ENCODE data around the gene PCBP3. TPM values are rescaled to one million over a fixed set of nuclear protein-coding genes. Genes with fewer than 3 reads are reported as not detected.

PCBP3 gene
- total and polyA plus RNA-seq, 2 of the 13 experiments (the other 11 are each of a cell fraction or from before 2014, with no cell fraction given), result not detected

DNA sequence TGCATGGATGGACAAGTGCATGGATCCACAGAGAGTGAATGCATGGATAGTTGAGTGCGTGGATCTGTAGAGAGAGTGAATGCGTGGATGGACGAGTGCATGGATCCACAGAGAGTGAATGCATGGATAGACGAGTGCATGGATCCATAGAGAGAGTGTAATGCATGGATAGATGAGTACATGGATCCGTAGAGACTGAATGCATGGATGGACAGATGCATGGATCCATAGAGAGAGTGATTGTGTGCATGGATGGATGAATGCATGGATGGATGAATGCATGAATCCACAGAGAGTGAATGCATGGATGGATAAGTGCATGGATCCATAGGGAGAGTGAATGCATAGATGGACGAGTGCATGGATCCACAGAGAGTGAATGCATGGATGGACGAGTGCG lies 153.8 kb downstream of the PCBP3 start:
- CTCF ChIA-PET (ENCODE audit: low intra/inter-chr PET ratio, low total read pairs), result no interaction called here
- no peaks in the 10 kb centered on the region for H3K36me3 ChIP-seq (replicated peaks in 1 of 2; ENCODE audit: control insufficient read depth in 1 of 2, insufficient read depth in 2 of 2, low read length in 2 of 2)

More for the DNA sequence above, 153.8 kb downstream of the PCBP3 start:
- TF ChIP-seq ZNF230 (CRISPR knock-in tag; IDR thresholded peaks at IDR 0.05), result no peak
- no peak for TF ChIP-seq ZNF317 (CRISPR knock-in tag; IDR thresholded peaks at IDR 0.05)
- TF ChIP-seq ZFP62 (CRISPR knock-in tag; IDR thresholded peaks at IDR 0.05), result no peak
- no peak for TF ChIP-seq GZF1 (CRISPR knock-in tag; IDR thresholded peaks at IDR 0.05)
- no peak for TF ChIP-seq KLF9 (CRISPR knock-in tag; IDR thresholded peaks at IDR 0.05; ENCODE audit: low read depth)
- TF ChIP-seq, protein P1, sequence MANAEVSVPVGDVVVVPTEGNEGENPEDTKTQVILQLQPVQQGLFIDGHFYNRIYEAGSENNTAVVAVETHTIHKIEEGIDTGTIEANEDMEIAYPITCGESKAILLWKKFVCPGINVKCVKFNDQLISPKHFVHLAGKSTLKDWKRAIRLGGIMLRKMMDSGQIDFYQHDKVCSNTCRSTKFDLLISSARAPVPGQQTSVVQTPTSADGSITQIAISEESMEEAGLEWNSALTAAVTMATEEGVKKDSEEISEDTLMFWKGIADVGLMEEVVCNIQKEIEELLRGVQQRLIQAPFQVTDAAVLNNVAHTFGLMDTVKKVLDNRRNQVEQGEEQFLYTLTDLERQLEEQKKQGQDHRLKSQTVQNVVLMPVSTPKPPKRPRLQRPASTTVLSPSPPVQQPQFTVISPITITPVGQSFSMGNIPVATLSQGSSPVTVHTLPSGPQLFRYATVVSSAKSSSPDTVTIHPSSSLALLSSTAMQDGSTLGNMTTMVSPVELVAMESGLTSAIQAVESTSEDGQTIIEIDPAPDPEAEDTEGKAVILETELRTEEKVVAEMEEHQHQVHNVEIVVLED (CRISPR knock-in tag; IDR thresholded peaks at IDR 0.05; ENCODE audit: borderline replicate concordance), result no peak
- no peak for TF ChIP-seq NCOA2 (CRISPR knock-in tag; IDR thresholded peaks at IDR 0.05)
- TF ChIP-seq, protein P2, sequence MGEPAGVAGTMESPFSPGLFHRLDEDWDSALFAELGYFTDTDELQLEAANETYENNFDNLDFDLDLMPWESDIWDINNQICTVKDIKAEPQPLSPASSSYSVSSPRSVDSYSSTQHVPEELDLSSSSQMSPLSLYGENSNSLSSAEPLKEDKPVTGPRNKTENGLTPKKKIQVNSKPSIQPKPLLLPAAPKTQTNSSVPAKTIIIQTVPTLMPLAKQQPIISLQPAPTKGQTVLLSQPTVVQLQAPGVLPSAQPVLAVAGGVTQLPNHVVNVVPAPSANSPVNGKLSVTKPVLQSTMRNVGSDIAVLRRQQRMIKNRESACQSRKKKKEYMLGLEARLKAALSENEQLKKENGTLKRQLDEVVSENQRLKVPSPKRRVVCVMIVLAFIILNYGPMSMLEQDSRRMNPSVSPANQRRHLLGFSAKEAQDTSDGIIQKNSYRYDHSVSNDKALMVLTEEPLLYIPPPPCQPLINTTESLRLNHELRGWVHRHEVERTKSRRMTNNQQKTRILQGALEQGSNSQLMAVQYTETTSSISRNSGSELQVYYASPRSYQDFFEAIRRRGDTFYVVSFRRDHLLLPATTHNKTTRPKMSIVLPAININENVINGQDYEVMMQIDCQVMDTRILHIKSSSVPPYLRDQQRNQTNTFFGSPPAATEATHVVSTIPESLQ (CRISPR knock-in tag; conservative IDR thresholded peaks at IDR 0.05), result no peak
- no peak for TF ChIP-seq SP4 (CRISPR knock-in tag; IDR thresholded peaks at IDR 0.05)
- no peak for TF ChIP-seq KDM5A (IDR thresholded peaks at IDR 0.05; ENCODE audit: borderline replicate concordance, low read length)
- no peak for TF ChIP-seq BRD4 (CRISPR knock-in tag; IDR thresholded peaks at IDR 0.05)
- TF ChIP-seq ZNF234 (CRISPR knock-in tag; conservative IDR thresholded peaks at IDR 0.05), result no peak
- TF ChIP-seq, protein P3, sequence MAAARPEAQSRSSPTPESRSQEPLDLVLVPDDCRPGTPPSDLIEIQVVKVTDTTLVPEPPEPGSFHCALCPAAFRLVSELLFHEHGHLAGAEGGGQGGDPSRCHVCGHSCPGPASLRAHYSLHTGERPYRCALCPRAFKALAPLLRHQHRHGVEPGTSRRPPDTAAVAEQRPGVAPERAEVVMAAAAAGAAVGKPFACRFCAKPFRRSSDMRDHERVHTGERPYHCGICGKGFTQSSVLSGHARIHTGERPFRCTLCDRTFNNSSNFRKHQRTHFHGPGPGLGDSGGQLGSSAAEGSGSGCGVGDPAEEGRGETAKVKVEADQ (CRISPR knock-in tag; IDR thresholded peaks at IDR 0.05; ENCODE audit: borderline replicate concordance), result no peak
- no peak for TF ChIP-seq ZBTB20 (CRISPR knock-in tag; IDR thresholded peaks at IDR 0.05; ENCODE audit: borderline replicate concordance, low read depth)
- H3K79me2 ChIP-seq (ENCODE audit: insufficient read depth, low read length), result no peaks in the 10 kb centered on the region
- DNase-seq (ENCODE audit: low spot score) (no peak), ATAC-seq (no peak), FAIRE-seq (no peak)
- H3K27me3 ChIP-seq (ENCODE audit: control insufficient read depth in 1 of 2, insufficient read depth in 2 of 2, low read length in 2 of 2), result peaks cover 0 to 19% of the 10 kb centered on the region in 2 experiments; a peak in 2 of 5 replicates
- no peak overlapping the region for H3K4me2 ChIP-seq (ENCODE audit: low read depth, low read length)
- peaks cover 35% of the 10 kb centered on the region for H3K4me1 ChIP-seq (ENCODE audit: insufficient read depth, low read length)
- BruUV-seq (replicated peaks), result no TSS peak
- POLR2A ChIA-PET, result no interaction called here
- H3K9ac ChIP-seq (ENCODE audit: insufficient read depth, low read depth, low read length), result no peak overlapping the region
- WGBS (ENCODE audit: low lambda C conversion rate), result 7% methylated on average over 8 of the region's 8 CpGs
- H3K4me3 ChIP-seq (replicated peaks in 1 of 3; ENCODE audit: insufficient read depth in 1 of 3, low read depth in 2 of 3, low read length in 3 of 3), result no peak overlapping the region
- H2AFZ ChIP-seq (ENCODE audit: low read length), result no peak overlapping the region
- in situ Hi-C loops (cut with HindIII; ENCODE audit: extremely low pct_ligation_motif_present, low pct_unique_long_range_greater_than_20kb), result no loop called here
- no peaks in the 10 kb centered on the region for H4K20me1 ChIP-seq (ENCODE audit: insufficient read depth, low read length)
- no peaks in the 10 kb centered on the region for H3K9me3 ChIP-seq (ENCODE audit: low read length)
- no peak overlapping the region for H3K27ac ChIP-seq (ENCODE audit: extremely low read length, insufficient read depth, low read length)
- intact Hi-C loops (cut with micrococcal nuclease; ENCODE audit: unreplicated experiment), result no loop called here

Measured in HepG2 (cell line).